ENCODE data around the gene L3MBTL4. TPM values are rescaled to one million over a fixed set of nuclear protein-coding genes. Genes with fewer than 3 reads are reported as not detected.

L3MBTL4 gene
- total RNA-seq, 1 experiment from 2014 or later, result not detected

GRCh38 chr18:5983488-5983887 is 431.2 kb downstream of the L3MBTL4 start:
- POLR2A ChIA-PET (ENCODE audit: unreplicated experiment), result no interaction called here
- H2AFZ ChIP-seq, result no peak overlapping the region
- H3K4me1 ChIP-seq (replicated peaks; ENCODE audit: insufficient read depth), result no peaks in the 10 kb centered on the region
- H4K20me1 ChIP-seq (ENCODE audit: insufficient read depth), result no peaks in the 10 kb centered on the region
- no peak overlapping the region for H3K4me3 ChIP-seq
- H3K36me3 ChIP-seq (ENCODE audit: low read depth), result no peaks in the 10 kb centered on the region
- H3K9me3 ChIP-seq (ENCODE audit: insufficient read depth, low read depth), result no peaks in the 10 kb centered on the region
- DNase-seq, result no peak
- no peak overlapping the region for H3K27ac ChIP-seq
- no peaks in the 10 kb centered on the region for H3F3A ChIP-seq (ENCODE audit: insufficient read depth, low read depth)
- TF ChIP-seq EZH2 (IDR thresholded peaks at IDR 0.05; ENCODE audit: low read depth) (no peak), CTCF (conservative IDR thresholded peaks at IDR 0.05) (no peak)
- intact Hi-C loops (cut with micrococcal nuclease; ENCODE audit: unreplicated experiment), result no loop called here
- no peaks in the 10 kb centered on the region for H3K79me2 ChIP-seq (ENCODE audit: low read depth)
- H3K9me2 ChIP-seq (ENCODE audit: insufficient read depth), result no peaks in the 10 kb centered on the region
- H3K27me3 ChIP-seq (ENCODE audit: insufficient read depth, low read depth), result peaks cover 24% of the 10 kb centered on the region; the same call in 1 of the 2 replicates
- no TSS peak for BruUV-seq (replicated peaks)
- CTCF ChIA-PET, result no interaction called here
- H3K4me2 ChIP-seq, result no peak overlapping the region

- Histone ChIP-seq H3K4me3 (no peak overlapping the region), H4K20me1 (ENCODE audit: insufficient read depth) (no peaks in the 10 kb centered on the region), H3K27me3 (ENCODE audit: insufficient read depth, low read depth) (peaks cover 27% of the 10 kb centered on the region; the same call in 1 of the 2 replicates), H3K4me2 (no peak overlapping the region), H3K27ac (no peak overlapping the region), H3K4me1 (replicated peaks; ENCODE audit: insufficient read depth) (no peaks in the 10 kb centered on the region), H3K79me2 (ENCODE audit: low read depth) (no peaks in the 10 kb centered on the region), H3F3A (ENCODE audit: insufficient read depth, low read depth) (no peaks in the 10 kb centered on the region), H3K9me2 (ENCODE audit: insufficient read depth) (no peaks in the 10 kb centered on the region), H3K9me3 (ENCODE audit: insufficient read depth, low read depth) (no peaks in the 10 kb centered on the region), H3K36me3 (ENCODE audit: low read depth) (no peaks in the 10 kb centered on the region), H2AFZ (no peak overlapping the region)
- no peak for TF ChIP-seq CTCF (conservative IDR thresholded peaks at IDR 0.05)
- TF ChIP-seq EZH2 (IDR thresholded peaks at IDR 0.05; ENCODE audit: low read depth), result no peak
- POLR2A ChIA-PET (ENCODE audit: unreplicated experiment), result no interaction called here
- CTCF ChIA-PET, result no interaction called here
- intact Hi-C loops (cut with micrococcal nuclease; ENCODE audit: unreplicated experiment), result no loop called here
- no TSS peak for BruUV-seq (replicated peaks)
- no peak for DNase-seq
Observed at GRCh38 chr18:5982332-5982731, 432.4 kb downstream of the L3MBTL4 start.

- H3K27ac ChIP-seq, result no peak overlapping the region
- no peak overlapping the region for H3K4me3 ChIP-seq
- H3K27me3 ChIP-seq (ENCODE audit: insufficient read depth, low read depth), result peaks cover 27% of the 10 kb centered on the region; the same call in 1 of the 2 replicates
- intact Hi-C loops (cut with micrococcal nuclease; ENCODE audit: unreplicated experiment), result no loop called here
- no peak for DNase-seq
- H3K36me3 ChIP-seq (ENCODE audit: low read depth), result no peaks in the 10 kb centered on the region
- H3K9me2 ChIP-seq (ENCODE audit: insufficient read depth), result no peaks in the 10 kb centered on the region
- TF ChIP-seq EZH2 (IDR thresholded peaks at IDR 0.05; ENCODE audit: low read depth) (no peak), CTCF (conservative IDR thresholded peaks at IDR 0.05) (no peak)
- H2AFZ ChIP-seq, result no peak overlapping the region
- POLR2A ChIA-PET (ENCODE audit: unreplicated experiment), result no interaction called here
- BruUV-seq (replicated peaks), result no TSS peak
- no peaks in the 10 kb centered on the region for H3K79me2 ChIP-seq (ENCODE audit: low read depth)
- H4K20me1 ChIP-seq (ENCODE audit: insufficient read depth), result no peaks in the 10 kb centered on the region
- no peaks in the 10 kb centered on the region for H3K9me3 ChIP-seq (ENCODE audit: insufficient read depth, low read depth)
- H3K4me2 ChIP-seq, result no peak overlapping the region
- H3F3A ChIP-seq (ENCODE audit: insufficient read depth, low read depth), result no peaks in the 10 kb centered on the region
- no peaks in the 10 kb centered on the region for H3K4me1 ChIP-seq (replicated peaks; ENCODE audit: insufficient read depth)
- CTCF ChIA-PET, result no interaction called here
Observed at GRCh38 chr18:5980721-5981120, 434.0 kb downstream of the L3MBTL4 start.
